HG03280 (cell line): Measurements from ENCODE around the gene DENND1B.
"Not testable (repeated sequence)": the region's sequence is repeated elsewhere in the genome, so short reads cannot be mapped to it uniquely, and the experiment has no call there.

Experiments
- ATAC-seq: cut with Tn5 transposase; IDR thresholded peaks from one replicate; pipeline ENCODE4 v1.9.1; 2021; ENCODE audit warnings: mild to moderate bottlenecking, moderate library complexity; ENCODE audit not compliant: unreplicated experiment

DENND1B gene

DNA sequence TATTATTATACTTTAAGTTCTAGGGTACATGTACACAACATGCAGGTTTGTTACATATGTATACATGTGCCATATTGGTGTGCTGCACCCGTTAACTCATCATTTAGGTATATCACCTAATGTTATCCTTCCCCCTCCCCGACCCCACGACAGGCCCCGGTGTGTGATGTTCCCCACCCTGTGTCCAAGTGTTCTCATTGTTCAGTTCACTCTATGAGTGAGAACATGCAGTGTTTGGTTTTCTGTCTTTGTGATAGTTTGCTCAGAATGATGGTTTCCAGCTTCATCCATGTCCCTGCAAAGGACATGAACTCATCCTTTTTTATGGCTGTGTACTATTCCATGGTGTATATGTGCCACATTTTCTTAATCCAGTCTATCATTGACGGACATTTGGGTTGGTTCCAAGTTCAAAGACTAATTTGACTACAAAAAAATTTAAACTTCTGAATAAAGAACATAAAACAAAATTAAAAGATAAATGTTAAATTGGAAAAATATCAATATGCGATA lies 22.6 kb downstream of the DENND1B start:
- ATAC-seq = not testable (repeated sequence)

- ATAC-seq = no peak
Observed at GRCh38 chr1:197750366-197750765, 24.9 kb downstream of the DENND1B start.

GRCh38 chr1:197745911-197746310 lies 29.4 kb downstream of the DENND1B start:
- no peak for ATAC-seq

DNA sequence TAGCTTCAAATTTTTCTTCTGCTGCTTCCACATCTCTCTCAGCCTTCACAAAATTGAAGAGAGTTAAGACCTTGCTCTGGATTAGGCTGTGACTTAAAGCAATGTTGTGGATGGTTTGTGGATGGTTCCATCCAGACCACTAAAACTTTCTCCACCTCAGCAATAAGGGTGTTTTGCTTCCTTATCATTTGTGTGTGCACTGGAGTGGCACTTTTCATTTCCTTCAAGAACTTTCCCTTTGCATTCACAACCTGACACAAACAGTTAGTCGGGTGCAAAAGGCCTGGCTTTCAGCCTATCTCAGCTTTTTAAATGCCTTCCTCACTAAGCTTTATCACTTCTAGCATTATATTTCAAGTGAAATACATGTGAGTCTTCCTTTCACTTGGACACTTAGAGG lies 30.3 kb downstream of the DENND1B start:
- no peak for ATAC-seq

DNA sequence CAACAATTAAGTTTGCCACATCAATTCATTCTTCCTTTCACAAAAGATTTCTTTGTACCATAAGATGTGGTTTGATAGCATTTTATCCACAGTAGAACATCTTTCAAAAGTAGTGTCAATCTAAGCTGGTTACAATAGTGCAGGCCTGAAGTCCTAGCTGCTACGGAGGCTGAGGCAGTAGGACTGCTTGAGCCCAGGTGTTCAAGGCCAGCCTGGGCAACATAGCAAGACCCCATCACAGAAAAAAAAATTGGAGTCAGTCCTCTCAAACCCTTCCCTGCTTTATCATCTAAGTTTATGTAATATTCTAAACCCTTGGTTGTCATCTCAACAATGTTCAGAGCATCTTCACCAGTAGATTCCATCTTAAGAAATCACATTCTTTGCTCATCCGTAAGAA lies 31.7 kb downstream of the DENND1B start:
- no peak for ATAC-seq

DNA sequence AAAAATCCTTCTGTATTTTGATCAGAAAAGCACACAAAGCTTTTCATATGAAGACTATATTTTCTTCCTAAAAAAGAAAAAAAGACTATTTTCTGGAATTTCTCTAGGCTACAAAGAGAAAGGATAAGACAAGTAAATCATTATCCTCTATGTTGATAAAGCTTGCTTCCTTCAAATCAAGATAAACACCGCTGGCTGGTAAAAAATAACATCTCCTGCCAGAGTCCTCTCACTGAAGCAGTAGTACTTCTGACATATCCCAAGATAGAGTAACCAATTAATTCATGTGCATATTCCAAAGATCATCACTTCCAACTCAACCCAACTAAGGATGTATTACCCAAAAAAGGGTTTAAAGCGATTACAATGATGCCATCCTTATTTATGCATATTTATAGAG lies 34.3 kb downstream of the DENND1B start:
- ATAC-seq = no peak

- ATAC-seq = no peak
Observed at GRCh38 chr1:197738927-197739326, 36.4 kb downstream of the DENND1B start.

DNA sequence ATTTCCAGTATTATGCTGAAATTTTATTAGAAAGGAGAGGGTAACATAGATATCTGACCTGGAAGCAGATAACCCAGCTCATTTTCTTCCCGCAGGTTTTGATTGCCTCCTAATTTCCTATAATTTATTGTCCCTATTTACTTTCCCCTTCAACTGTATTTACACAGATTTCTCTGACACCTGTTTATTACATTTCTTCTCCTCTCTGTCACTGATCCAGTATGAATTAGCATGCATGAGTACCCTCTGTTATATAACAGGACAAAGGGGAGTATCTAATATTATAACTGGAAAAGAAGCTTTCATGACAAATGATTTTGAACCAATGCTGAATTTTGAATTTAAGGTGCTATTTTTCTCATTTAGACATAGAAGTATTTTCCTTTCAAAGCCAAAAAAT lies 37.4 kb downstream of the DENND1B start:
- no peak for ATAC-seq

DNA sequence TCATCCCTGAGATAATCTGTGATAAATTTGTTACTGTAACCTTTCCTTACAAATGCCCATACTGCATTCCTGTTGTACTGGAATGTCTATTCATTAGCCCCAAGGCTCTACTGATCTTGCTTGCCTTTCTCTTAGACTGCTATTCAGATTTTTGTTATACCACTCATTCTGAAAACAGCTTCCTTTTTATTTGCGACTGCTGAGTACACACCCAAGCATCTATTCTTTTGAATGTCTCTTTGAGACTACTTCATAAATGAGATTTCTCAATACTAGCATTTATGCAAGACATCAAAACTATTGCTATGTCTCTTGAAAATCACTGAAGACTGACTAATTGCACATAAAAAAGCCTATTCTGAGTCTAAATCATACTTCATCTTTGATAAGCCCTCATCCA lies 38.6 kb downstream of the DENND1B start:
- ATAC-seq = no peak

GRCh38 chr1:197735461-197735860 lies 39.8 kb downstream of the DENND1B start:
- ATAC-seq = no peak

- ATAC-seq = no peak
Observed at GRCh38 chr1:197733324-197733723, 42.0 kb downstream of the DENND1B start.

DNA sequence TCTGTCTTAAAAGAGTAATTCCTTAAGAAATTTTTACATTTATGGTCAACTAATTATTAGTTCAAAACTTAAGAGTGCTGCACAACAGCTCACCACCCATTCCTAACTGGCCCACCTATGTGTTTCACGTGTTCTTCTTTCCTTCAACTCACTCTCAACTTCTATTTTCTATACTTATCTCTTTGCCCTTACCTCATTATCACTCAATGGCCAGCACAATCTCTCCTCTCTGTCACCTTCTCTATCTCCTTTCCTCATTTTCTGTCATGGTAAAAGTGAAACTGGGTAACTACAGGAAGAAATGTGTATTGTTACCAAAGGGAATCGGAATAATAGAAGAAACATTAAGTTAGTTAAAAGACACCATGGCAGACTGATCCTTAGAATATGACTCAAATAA lies 43.1 kb downstream of the DENND1B start:
- no peak for ATAC-seq

GRCh38 chr1:197731449-197731848 lies 43.8 kb downstream of the DENND1B start:
- no peak for ATAC-seq

DNA sequence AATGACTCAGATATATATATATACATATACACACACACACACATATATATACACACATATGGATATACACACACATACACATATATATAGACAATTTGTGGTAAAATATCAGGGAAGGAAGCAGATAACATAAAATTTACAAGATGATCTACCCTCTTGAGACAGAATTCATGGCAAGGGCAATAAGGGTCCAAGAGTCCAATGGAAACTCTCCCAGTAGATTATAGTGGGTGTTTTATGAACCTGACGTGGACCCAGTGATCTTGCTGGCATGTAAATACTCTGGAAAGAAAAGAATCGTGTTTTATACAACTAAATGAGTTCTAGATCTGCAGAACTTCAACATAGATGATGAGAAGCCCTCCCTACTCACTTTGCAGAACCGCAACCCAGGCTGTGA lies 49.3 kb downstream of the DENND1B start:
- no peak for ATAC-seq

DNA sequence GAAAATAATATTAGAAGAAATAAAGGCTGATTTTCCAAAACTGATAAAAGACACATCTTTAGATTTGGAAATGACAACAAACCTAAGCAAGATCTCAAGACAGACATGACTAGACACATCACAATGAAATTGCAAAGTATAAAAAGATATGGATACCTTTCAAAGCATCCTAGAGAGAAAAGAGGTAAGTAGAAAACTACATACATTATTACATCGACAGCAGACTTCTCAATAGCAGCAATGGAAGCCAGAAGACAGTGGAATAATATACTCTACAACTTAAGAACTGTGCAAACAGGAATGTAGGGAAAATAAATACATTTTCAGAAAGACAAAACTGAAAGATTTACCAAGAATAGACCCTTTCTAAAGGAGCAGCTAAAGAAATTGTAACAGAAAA lies 50.2 kb downstream of the DENND1B start:
- no peak for ATAC-seq

DNA sequence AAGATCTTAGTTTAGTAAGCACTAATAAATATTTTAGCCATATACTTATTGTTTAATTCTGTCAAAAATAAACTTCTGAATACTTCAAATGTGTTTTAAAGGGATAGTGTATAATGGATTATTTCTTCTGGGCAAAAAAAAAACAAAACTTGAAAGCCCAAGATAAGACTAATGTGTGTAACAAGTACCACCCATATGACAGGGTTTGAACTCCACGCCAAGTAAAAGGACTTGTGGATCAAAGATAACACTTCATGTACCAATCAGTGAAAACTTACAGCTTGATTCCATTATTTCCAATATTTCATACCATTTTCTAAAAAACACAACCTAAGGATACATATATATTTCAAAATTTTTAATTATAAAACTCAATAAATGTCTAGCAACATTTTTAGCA lies 59.5 kb downstream of the DENND1B start:
- ATAC-seq = no peak

DNA sequence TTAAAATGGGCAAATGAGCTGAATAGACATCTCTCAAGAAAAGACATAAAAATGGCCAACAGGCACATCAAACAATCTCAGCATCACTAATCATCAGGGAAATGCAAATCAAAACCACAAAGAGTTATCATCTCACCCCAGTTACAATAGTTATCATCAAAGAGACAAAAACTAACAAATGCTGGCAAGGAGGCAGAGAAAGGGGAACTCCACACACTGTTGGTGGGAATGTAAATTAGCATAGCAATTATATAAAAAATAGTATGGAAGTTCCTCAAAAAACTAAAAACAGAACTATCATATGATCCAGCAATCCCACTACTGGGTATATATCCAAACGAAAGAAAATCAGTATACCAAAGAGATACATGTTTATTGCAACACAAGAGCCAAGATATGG lies 68.7 kb downstream of the DENND1B start:
- no peak for ATAC-seq

DNA sequence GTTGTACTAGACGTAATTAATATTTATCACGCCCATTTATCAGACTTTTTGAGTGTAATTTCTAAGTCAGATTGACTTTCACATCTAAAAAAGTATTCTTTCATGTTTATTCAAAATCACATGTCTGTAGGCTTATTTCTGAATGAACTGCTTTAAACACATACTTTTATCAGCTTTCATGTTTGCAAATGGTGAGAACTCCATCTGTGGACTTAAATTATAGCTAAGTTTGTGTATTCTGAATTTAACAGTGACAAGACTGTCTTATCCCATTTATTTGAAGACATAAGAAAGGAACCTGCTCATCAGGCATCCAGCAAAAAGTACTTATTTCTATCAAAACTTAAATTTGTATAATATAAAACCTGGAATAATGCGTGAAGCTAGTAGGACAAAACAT lies 69.3 kb downstream of the DENND1B start:
- ATAC-seq = no peak

DNA sequence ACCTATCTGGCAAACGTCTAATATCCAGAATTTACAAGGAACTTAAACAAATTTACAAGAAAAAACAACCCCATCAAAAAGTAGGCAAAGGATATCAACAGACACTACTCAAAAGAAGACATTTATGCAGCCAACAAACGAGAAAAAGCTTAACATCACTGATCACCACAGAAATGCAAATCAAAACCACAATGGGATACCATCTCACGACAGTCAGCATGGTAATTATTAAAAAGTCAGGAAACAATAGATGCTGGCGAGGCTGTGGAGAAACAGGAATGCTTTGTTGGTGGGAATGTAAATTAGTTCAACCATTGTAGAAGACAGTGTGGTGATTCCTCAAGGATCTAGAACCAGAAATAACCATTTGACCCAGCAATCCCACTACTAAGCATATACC lies 74.6 kb downstream of the DENND1B start:
- not testable (repeated sequence) for ATAC-seq

DNA sequence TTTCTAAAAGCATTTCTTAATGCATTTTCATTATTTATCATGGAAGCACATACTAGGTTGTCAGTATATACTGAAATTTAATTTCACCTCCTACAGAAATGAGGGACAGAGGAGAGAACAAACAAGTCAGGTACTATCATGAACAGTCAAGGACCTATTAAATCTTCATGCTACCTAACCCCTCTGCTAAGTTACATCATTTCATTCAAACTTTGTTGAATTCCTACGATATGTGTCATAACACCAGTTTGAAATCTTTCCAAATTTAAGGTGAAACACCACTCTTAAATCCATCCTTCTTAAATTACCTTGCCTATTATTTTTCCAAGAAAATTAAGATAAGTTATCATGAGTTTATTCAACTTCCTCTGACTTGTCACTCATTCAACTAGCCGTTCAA lies 78.9 kb downstream of the DENND1B start:
- ATAC-seq = no peak

DNA sequence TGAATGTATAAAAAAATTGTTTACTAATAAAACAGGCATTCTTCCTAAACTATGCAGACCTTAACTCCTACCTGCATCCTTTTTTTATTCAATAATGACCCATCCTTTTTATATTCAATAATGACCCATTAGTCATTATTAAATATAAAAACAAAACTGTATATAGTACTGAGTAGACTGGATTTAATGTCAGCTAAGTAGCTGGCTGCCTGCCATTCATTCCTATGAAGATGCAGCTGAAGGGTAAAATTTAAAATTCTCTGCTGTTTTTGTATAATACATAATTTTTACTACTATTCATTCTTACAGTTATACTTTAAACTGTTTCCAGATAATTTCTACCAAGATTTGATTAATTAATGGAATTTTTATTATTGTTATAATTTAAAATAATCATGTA lies 79.3 kb downstream of the DENND1B start:
- no peak for ATAC-seq

GRCh38 chr1:197692965-197693364 lies 82.3 kb downstream of the DENND1B start:
- ATAC-seq = no peak

DNA sequence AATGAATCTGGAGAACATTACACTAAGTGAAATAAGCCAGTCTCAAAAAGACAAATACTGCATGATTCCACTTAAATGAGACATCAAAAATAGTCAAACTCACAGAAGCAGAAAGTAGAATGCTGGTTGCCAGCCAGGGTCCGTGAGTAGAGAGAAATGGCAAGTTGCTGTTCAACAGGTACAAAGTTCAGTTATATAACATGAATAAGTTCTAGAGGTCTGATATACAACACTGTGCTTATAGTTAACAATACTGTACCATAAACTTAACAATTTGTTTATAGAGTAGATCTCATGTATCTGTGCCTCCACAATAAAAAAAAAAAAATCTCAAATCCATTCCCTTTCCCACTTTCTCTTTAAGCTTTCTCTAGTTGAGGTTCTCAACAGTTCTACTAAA lies 83.5 kb downstream of the DENND1B start:
- ATAC-seq = no peak

DNA sequence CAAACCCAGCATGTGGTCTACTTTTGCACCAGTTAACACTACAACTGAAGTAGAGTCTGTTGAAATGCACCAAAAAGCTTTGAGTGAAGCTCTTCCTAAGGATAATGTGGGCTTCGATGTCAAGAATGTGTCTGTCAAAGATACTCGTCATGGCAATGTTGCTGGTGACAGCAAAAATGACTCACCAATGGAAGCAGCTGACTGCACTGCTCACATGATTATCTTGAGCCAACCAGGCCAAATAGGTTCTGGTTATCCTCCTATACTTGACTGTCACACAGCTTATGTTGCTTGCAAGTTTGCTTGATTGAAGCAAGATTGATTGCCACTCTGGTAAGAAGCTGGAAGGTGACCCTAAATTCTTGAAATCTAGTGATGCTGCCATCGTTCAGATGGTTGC lies 85.2 kb downstream of the DENND1B start:
- no peak for ATAC-seq
